Stimulated activated CD4-positive, alpha-beta T cell treated with anti-CD3 and anti-CD28 coated beads, Interleukin-1b, Interleukin-23, amount 100 ng/mL, for 48 hours (primary cell): ENCODE results near the gene NME5.
"Not testable (repeated sequence)": the region's sequence is repeated elsewhere in the genome, so short reads cannot be mapped to it uniquely, and the experiment has no call there.

Source experiments
- DNase-seq: peaks from one replicate; pipeline ENCODE4 v3.0.0-alpha.2; 2020

NME5 gene, protein sequence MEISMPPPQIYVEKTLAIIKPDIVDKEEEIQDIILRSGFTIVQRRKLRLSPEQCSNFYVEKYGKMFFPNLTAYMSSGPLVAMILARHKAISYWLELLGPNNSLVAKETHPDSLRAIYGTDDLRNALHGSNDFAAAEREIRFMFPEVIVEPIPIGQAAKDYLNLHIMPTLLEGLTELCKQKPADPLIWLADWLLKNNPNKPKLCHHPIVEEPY

DNA sequence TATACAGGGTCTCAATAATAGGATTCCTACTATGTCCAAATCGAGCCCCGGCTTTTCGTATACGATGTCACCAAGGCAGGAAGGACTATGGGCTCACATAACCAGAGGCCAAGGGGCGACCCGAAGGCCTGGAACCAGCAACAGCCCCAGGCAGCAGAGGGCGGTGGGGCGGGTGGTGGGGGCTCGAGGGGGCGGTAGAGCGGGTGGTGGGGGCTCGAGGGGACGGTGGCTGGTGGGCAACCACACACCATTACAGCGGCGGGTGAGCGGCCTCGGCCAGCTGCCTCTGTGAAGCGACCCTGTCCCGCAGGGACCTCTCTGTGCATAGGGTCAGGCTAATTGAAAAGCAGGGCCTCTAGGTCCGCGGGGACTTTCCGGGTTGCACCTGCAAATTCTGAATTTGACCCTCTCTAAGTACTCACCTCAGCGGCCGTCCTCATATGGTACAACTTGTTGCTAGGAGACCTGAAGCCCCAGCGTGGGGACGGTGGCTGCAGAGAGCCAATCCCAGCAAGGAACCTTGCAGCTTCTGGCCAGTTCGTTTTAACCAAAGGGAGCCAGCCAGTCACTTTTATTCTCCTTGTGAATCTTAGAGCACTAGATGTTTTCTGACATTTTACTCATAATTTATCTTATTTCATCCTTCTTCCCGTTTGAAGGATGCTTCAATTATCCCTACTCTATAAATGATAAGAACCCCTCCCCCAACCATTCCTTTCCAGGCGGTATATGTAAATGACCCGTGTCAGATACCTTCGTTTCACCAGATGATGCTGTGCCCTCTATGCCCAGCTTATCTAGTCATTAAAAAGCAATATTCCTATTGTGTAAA is at the start of gene NME5:
NME5 (minus strand) TSS at position 480 of the 832 bp plus-strand sequence. CDS start 648 bp downstream, outside the sequence.
- no peak for DNase-seq

DNA sequence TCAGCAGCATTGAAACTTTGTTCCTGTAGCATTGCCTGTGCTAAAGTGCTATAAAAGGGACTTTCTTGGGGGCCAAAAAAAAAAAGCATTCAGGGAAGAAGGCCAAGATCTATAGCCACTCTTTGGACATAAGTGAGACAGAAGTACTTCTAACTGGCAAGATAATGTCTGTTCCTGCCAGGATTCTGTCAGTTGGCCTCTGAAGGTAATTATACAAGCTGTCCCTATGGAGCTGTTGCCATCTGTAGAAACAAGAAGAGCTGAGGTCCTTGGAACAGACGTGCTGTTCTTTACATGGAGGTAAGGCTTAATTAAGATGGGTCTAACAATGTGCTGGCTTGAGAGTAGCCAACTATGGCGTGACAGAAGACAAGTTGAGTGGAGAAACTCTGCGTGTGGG is 49.4 kb upstream of the NME5 start:
- no peak for DNase-seq

DNA sequence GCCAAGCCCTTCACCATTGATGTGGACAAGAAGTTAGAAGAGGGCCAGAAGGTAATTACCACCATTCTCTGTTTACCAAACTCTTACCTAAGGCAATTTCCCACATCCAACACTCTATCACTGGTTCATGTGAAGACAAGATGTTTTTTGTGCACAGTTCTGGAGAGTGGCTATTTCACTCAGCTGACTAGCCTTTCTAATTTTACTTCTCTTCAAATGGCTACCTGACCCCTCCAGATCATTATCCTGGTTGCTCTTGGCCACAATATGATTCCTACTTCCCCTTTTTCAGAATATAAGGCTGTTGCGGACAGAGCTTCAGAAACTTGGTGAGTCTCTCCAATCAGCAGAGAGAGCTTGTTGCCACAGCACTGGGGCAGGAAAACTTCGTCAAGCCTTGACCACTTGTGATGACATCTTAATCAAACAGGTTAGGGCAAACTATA is 46.8 kb upstream of the NME5 start:
- DNase-seq: no peak

DNA sequence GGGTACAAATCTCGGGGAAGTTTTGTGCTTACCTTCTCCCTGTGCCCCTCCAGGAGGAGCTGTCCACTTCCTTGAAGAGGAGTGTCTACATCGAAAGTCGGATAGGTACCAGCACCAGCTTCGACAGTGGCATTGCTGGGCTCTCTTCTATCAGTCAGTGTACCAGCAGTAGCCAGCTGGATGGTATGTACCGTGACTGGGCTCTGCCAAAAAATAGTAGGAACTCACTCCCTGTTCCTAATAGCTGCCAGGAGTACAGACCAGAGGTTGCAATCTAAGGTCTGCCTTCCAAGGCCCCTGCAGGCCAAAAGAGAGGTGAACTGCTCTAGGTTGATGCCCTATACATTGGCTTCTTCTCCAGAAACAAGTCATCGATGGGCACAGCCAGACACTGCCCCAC is 43.6 kb upstream of the NME5 start:
- DNase-seq: no peak

DNA sequence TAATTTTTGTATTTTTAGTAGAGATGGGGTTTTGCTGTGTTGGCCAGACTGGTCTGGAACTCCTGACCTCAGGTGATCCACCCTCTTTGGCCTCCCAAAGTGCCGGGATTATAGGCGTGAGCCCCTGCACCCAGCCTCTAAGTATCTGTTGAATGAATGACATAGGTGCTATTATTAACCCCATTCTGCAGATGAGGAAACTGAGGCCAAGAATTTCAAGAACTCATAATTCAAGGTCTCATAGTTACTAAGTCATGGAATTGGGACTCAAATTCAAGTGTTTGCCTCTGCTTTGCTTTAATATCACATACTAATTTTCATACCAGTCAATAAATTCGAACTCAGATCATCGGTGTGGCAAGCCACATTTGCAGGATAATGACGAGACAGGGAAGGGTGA is 41.6 kb upstream of the NME5 start:
- no peak for DNase-seq

DNA sequence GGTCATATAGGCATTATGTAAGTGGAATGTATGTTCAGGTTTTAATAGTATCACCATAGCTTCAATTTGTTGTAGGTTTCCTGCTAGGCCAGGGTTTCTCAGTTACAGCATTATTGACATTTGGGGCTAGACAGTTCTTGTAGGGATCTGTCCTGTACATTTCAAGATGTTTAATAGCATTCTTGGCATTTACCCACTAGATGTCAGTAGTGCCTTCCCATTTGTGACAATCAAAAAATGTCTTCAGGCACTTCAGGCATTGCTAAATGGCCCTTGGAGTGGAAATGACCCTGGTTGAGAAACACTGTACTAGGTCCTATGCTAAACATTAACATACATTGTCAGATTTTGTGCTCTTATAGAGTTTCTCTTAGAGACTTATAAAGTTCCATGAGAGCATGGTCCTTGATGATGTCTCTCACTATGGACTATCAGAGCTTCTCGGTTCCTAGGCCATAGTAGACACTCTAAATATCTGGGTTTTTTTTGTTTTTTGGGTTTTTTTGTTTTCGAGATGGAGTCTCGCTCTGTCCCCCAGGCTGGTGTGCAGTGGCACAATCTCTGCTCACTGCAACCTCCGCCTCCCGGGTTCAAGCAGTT is 41.1 kb upstream of the NME5 start:
- DNase-seq: no peak

DNA sequence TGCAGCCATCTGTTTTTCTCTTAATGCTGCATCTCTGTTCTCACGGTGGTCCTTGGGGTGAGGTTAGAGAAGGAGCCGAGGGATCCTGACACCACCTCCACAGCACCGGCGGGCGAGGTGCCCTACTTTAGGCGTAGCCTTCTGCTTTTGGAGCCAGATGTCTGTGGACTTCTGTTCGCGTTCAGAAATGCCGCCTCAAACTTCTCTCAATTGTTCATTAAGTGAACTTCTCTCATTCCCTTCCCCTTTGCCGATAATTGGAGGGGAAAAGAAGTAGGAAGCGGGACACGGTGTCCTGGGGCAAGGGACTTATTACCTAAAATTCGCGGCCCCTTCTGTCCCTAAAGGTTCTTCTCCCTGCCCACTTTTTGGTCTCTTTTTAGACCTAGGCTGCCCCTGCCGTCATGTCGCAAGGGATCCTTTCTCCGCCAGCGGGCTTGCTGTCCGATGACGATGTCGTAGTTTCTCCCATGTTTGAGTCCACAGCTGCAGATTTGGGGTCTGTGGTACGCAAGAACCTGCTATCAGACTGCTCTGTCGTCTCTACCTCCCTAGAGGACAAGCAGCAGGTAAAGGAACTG is 40.1 kb upstream of the NME5 start:
- no peak for DNase-seq

DNA sequence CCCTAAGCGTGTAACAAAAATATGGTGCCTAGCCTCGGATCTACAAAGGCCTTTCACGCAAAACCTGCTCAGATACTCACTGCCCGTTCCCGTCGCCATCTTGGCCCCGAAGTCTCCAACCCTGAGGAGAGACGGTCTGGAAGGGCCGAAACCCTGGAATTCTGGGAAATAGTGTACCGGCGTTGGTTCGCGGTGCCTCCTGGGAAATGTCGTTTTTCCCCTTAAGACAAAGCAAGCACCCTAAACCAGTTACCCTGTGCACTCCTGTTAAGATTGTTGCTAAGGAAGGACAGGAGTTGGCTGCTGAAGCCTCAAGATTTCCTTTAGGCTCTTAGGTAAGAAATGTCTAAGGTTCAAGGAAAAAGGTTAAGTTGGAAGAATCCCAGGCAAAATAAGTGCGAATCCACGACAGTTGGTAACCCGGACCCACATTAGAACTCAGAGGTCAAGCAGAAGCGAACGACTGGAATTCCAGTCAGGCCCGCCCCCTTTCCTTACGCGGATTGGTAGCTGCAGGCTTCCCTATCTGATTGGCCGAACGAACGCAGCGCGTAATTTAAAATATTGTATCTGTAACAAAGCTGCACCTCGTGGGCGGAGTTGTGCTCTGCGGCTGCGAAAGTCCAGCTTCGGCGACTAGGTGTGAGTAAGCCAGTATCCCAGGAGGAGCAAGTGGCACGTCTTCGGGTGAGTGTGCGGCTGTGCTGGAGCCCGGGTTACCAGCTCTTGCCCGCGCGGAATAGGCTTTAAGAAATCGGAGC is 39.5 kb upstream of the NME5 start, which contains the start of the genes BRD8 and KIF20A:
BRD8 (minus strand) TSS at position 115 of the 761 bp plus-strand sequence; CDS start at position 99, 16 bp downstream.
KIF20A (plus strand) TSS at position 597 of the 761 bp plus-strand sequence. CDS start 569 bp downstream, outside the sequence.
- DNase-seq: peak; percentile 91

DNA sequence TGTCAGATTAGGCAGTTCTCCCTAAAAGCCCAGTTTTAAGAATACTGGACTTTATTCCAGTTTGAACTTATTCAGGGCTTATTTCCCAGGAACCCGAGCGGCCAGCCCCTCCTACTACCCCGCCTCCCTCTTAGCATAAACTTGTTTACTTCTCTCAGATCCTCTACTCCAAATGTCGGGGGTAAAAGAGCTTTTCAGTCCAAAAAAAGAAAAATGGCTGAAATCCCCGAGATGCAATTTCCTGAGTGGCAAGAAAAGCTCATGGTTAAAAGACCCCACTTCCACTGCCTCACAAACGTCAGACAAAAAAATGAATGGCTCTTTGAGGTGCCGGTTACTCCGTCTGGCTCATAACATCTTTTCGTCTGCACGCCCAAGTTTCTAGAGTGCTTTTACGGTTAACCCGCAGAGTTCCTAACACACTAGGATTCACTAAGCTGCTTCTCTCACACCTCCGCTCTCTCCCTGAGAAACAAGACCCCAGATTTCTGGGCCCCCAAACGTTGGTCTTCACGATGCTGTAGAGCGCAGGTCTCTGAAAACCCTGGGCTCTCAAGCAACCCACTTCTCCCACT is 38.8 kb upstream of the NME5 start:
- DNase-seq: peak; percentile 12

DNA sequence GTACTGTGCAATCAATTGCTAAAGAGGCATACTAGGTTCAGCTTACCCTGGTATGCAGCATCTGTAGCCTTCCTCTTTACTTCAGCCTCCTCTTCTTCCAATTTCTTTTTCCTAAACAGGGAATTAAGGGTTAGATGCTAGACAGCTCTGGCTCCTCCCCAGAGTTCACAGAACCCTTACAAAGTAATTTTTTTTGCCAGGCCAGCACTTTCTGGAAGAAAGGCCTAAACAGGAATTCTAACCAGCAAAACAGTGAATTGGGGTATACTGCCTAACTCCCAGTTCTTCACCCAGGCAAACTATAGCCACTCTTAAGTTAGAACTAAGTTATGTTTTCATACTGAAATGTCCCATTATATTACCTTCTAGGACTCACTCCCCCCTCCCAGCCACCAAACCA is 31.1 kb upstream of the NME5 start:
- no peak for DNase-seq

DNA sequence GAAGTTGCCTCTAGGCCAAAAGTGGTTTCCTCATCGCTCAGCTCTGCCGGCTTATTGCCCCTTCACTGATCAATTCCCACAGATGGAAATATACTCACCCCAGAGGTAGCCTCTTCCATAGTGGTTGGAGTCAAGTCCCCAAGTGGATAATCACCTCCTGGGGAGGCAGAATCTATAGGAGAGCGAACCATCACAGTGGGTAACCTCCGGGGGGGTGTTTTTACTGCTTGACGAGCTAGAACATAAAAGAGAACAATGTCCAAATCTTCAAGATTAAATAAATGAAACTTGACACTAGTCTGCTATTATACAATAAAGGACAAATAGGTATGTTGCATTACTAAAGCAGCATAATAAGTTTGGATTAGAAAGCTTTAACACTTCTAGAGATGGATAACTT is 29.9 kb upstream of the NME5 start:
- DNase-seq: no peak

DNA sequence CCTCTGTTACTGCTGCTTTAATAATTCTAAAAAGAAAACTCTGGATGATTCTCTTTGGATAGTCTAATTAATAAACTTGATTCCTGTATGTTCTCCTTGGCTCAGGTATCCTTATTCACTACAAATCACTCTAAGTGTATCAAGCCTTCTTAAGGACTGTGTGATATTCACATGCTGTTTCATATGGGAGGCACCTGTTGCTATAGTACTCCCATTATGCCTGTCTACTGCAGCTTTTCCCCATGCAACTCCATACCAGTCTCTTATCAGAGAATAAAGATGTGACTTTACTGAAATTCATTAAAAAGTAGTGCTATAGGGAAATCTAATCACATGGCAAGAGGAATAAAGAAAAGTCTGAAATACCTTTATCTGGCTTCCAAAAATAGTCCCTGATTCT is 24.5 kb upstream of the NME5 start:
- DNase-seq: no peak

DNA sequence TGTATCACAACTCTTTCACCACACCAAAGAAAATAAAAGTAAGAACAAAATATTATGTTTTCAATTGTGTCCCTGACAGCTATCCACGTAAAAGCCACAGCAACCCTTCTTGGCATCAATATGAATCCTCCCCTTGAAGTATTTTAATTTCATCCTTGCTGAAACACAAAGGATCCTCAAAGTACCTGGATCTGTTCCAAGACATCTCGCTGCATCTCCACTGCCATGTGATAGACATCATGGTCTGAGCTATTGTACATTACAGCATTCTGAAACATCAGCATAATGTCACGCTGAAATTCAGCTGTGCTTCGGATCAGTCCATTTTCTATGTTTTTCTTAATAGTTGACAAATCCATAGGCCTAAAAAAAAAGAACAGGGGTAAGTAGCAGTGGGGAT is 21.5 kb upstream of the NME5 start:
- DNase-seq: no peak

DNA sequence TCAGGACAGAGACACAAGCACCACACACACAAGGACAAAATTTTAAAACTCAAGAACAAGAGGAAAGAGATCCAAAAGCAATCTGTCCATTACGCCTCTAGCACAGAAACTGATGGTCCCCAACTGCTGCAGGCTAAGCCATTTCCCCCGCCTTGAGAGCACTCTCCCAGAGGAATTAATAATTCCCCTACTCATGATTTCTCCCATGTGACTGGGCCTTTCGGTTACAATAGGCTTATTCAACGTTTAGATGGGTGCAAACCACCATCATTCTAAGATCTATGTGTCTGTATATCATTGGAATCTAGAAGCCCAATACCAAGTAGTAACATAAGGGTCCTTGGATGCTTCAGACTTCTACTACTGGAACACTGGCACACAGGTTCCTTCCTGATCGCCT is 20.4 kb upstream of the NME5 start:
- no peak for DNase-seq

DNA sequence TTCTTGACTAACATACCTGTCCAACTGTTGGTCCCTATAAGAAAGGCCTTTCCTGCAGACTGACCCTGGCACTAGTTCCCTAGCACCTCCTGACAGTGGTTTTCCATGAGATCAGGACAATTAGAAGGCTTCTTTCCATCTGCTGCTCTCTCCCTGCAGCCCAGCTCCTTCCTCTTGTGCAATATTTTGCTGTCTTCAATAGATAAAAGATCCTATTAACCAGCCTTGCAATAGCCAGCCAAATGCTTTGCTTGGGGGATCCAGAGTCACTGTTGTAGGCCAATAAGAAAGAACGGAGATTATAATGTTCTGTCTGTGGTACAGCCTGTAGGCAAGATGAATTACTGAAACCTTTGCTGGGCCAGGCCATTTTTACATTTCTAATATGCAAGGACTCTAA is 18.4 kb upstream of the NME5 start:
- no peak for DNase-seq

DNA sequence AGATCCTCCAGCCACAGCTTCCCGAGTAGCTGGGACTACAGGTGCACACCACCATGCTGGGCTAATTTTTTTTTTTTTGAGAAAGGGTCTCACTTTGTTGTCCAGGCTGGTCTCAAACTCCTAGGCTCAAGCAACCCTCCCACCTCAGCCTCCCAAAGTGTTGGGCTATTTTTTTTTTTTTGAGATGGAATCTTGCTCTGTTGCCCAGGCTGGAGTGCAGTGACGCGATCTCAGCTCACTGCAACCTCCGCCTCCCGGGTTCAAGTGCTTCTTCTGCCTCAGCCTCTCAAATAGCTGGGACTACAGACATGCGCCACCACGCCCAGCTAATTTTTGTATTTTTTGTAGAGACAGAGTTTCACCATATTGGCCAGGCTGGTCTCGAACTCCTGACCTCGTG is 16.7 kb upstream of the NME5 start:
- DNase-seq: not testable (repeated sequence)

DNA sequence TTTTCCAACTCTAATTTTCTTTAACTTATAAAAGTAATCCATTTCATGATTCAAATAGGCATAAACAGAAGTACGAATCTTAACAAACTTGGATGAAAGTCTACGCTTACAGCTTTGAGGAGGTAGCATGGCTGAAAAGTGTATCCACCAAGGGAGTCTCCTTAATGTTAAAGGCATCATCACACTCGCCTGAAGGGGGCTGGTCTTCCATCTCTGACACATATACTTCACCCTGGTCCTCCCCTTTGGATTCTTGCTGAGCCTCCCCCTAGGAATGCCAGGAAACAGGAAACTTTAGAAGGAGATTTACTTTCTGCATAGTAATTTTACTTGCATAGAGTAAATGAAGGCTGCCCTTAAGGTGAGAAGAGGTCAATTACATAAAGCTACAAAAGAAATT is 10.3 kb upstream of the NME5 start:
- DNase-seq: no peak

DNA sequence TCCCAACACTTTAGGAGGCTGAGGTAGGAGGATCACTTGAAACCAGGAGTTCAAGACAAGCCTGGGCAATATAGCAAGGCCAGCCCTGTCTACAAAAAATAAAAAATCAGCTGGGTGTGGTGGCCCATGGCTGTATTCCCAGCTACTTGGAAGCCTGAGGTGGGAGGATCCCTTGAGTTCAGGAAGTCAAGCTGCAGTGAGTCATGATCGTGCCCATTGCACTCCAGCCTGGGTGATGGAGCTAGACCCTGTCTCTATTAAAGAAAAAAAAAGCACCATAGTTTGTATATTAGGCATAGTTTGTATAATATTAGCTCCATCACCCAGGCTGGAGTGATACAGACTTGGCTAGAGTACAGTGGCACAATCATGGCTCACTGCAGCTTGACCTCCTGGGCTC is 9.6 kb upstream of the NME5 start:
- DNase-seq: no peak

DNA sequence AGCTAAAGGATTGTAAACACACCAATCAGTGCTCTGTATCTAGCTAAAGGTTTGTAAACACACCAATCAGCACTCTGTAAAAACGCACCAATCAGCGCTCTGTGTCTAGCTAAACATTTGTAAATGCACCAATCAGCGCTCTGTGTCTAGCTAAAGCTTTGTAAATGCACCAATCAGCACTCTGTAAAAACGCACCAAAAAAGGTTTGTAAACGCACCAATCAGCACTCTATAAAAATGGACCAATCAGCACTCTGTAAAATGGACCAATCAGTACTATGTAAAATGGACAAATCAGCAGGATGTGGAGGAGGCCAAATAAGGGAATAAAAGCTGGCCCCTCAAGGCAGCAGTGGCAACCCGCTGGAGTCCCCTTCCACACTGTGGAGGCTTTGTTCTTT is 4.3 kb upstream of the NME5 start:
- DNase-seq: not testable (repeated sequence)

DNA sequence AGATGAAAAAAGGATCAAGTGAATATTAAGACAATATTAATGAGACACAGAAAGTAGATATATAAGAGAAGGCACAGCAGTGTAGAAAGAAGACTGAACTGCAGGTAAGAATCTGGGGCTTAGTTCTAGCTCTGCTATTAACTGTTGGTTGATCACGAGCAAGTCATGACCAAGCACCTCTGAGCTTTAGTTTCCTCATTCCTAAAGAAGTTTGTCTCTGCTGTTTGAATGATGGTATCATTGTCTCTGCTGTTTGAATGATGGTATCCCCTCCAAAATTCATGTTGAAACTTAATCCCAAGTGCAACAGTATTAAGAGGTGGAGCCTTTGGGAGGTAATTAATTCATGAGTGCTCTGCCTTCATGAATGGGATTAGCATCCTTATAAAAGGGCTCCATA is 2.5 kb upstream of the NME5 start:
- no peak for DNase-seq

DNA sequence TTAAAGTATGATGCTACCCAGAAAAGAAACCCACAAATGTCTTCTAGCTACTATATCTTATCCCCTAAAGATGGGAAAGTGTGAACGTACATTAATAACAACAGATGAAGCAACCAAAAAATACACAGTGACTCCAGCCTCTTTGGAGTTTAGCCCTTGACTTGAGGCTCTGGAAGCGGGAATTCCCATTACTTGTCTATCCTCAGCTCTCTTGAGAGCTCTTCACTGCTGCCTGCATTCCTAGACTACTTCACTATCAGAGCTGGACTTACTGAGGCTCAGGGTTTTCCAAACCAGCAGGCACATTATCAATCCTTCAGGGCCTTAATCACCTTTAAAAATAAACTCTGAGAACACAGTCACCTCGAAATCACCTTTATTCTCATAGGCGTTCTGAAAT is 1.0 kb upstream of the NME5 start:
- no peak for DNase-seq

DNA sequence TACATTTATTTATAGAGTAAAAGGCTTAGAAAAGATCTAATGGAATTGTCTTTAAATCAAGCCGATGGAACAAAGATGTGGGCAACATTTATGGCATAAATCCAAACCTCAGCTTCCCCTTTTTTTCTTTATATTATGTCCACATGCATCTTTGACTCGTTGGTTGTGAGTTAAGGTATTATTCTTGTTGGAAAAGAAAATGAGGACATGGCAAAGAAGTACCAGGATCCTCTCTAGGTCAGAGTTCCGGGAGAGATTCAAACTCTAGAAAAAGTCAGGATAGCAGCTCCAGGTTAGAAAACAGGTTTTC is 508 bp upstream of the NME5 start:
- no peak for DNase-seq

DNA sequence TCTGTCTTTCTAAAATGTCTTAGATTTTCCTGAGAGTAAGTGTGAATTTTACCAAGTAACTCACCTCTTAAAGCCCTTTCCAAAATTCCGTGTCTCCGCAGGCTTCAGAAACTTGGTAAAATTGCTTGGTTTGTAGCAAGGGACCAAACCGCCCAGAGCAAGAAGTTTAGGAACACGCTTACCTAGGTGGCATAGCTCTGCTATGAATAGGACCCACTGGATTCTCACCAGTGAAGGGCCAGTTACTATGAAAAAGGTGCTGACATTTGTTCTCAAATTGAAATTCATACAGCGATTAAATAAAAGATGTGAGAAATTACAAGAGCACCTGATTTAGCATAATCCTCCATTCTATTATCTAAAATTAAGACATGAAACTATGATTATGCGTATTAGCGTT is 6.7 kb downstream of the NME5 start:
- no peak for DNase-seq
